ENCODE data around the gene DERA. TPM values are rescaled to one million over a fixed set of nuclear protein-coding genes. Genes with fewer than 3 reads are reported as not detected.
"Not testable (repeated sequence)": the region's sequence is repeated elsewhere in the genome, so short reads cannot be mapped to it uniquely, and the experiment has no call there.

DERA gene
- total RNA-seq, 5 donors from 2014 or later (not counting 1 experiment from before 2014, with no cell fraction given) = 11.0 to 13.4 (median 11.6) TPM

GRCh38 chr12:16043480-16043879, 132.3 kb downstream of the DERA start:
- no peaks in the 10 kb centered on the region for H3K4me1 ChIP-seq (ENCODE audit: control insufficient read depth in 1 of 2, extremely low read depth in 1 of 2, insufficient read depth in 2 of 2, low read length in 2 of 2)
- H3K9me3 ChIP-seq = peaks cover 4% of the 10 kb centered on the region
- ATAC-seq (replicated peaks in 1 of 4) (no peak), DNase-seq (no peak)
- Mint-ChIP-seq H3K9me3 (peaks cover 20 to 55% (median 28%) of the 10 kb centered on the region in 3 donors), H3K27me3 (no peaks in the 10 kb centered on the region), H3K27ac (no peak overlapping the region), H3K4me3 (no peak overlapping the region), H3K4me1 (no peaks in the 10 kb centered on the region), H3K36me3 (peaks cover 32% of the 10 kb centered on the region)
- no peak overlapping the region for H3K27ac ChIP-seq (ENCODE audit: low read length)
- ChIA-PET POLR2A (no interaction called here), CTCF (no interaction called here)
- H3K27me3 ChIP-seq (replicated peaks in 1 of 2; ENCODE audit: control insufficient read depth in 2 of 2, extremely low read depth in 1 of 2, insufficient read depth in 2 of 2, low read length in 1 of 2) = no peaks in the 10 kb centered on the region
- no peaks in the 10 kb centered on the region for H3K36me3 ChIP-seq (ENCODE audit: control insufficient read depth in 2 of 2, extremely low read depth in 1 of 2, insufficient read depth in 1 of 2, low read length in 1 of 2)
- no peak overlapping the region for H3K4me3 ChIP-seq (ENCODE audit: control insufficient read depth in 1 of 2, extremely low read depth in 1 of 2, low read length in 1 of 2)
- WGBS (ENCODE audit: insufficient coverage) = no CpG with 5 or more reads among the region's 1 CpG

GRCh38 chr12:16046266-16046665, 135.1 kb downstream of the DERA start:
- Histone ChIP-seq H3K27me3 (replicated peaks in 1 of 2; ENCODE audit: control insufficient read depth in 2 of 2, extremely low read depth in 1 of 2, insufficient read depth in 2 of 2, low read length in 1 of 2) (no peaks in the 10 kb centered on the region), H3K4me1 (ENCODE audit: control insufficient read depth in 1 of 2, extremely low read depth in 1 of 2, insufficient read depth in 2 of 2, low read length in 2 of 2) (no peaks in the 10 kb centered on the region), H3K9me3 (peaks cover 4% of the 10 kb centered on the region), H3K36me3 (ENCODE audit: control insufficient read depth in 2 of 2, extremely low read depth in 1 of 2, insufficient read depth in 1 of 2, low read length in 1 of 2) (no peaks in the 10 kb centered on the region), H3K4me3 (ENCODE audit: control insufficient read depth in 1 of 2, extremely low read depth in 1 of 2, low read length in 1 of 2) (no peak overlapping the region), H3K27ac (ENCODE audit: low read length) (no peak overlapping the region)
- ATAC-seq (replicated peaks in 1 of 4) (no peak), DNase-seq (no peak)
- 100% methylated on average over 1 of the region's 1 CpG for WGBS (ENCODE audit: insufficient coverage)
- peaks cover 25 to 64% (median 42%) of the 10 kb centered on the region in 3 donors for H3K9me3 Mint-ChIP-seq
- peaks cover 22% of the 10 kb centered on the region for H3K36me3 Mint-ChIP-seq
- ChIA-PET CTCF (no interaction called here), POLR2A (no interaction called here)
- no peaks in the 10 kb centered on the region for H3K4me1 Mint-ChIP-seq
- H3K27me3 Mint-ChIP-seq = no peaks in the 10 kb centered on the region
- H3K27ac Mint-ChIP-seq = no peak overlapping the region
- H3K4me3 Mint-ChIP-seq = no peak overlapping the region

DNA sequence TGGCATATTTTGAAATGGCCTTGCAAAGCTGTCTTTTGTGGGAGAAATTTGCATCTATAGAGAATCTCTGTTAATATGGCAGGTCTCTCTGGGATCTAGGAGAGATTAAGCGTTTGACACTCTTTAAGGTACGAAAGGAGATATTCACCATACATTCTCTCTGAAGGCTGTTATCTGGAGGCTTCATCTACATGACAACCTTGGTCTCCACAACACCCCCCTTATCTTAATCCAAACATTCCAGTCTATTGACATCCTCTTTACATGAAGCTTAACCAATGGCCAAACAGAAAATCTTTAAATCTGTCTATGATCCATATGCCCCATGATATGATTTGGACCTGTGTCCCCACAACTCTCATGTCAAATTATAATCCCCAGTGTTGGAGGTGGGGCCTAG, 137.4 kb downstream of the DERA start:
- Histone ChIP-seq H3K9me3 (no peaks in the 10 kb centered on the region), H3K27ac (ENCODE audit: low read length) (no peak overlapping the region), H3K4me3 (ENCODE audit: control insufficient read depth in 1 of 2, extremely low read depth in 1 of 2, low read length in 1 of 2) (no peak overlapping the region), H3K36me3 (ENCODE audit: control insufficient read depth in 2 of 2, extremely low read depth in 1 of 2, insufficient read depth in 1 of 2, low read length in 1 of 2) (no peaks in the 10 kb centered on the region), H3K4me1 (ENCODE audit: control insufficient read depth in 1 of 2, extremely low read depth in 1 of 2, insufficient read depth in 2 of 2, low read length in 2 of 2) (no peaks in the 10 kb centered on the region), H3K27me3 (replicated peaks in 1 of 2; ENCODE audit: control insufficient read depth in 2 of 2, extremely low read depth in 1 of 2, insufficient read depth in 2 of 2, low read length in 1 of 2) (no peaks in the 10 kb centered on the region)
- Mint-ChIP-seq H3K4me1 (no peaks in the 10 kb centered on the region), H3K36me3 (peaks cover 15% of the 10 kb centered on the region), H3K27ac (no peak overlapping the region), H3K27me3 (no peaks in the 10 kb centered on the region), H3K4me3 (no peak overlapping the region), H3K9me3 (peaks cover 24 to 64% (median 41%) of the 10 kb centered on the region in 3 donors)
- DNase-seq = no peak
- no CpG with 5 or more reads among the region's 2 CpGs for WGBS (ENCODE audit: insufficient coverage)
- POLR2A ChIA-PET = no interaction called here
- CTCF ChIA-PET = no interaction called here
- ATAC-seq (replicated peaks in 1 of 4) = no peak

DNA sequence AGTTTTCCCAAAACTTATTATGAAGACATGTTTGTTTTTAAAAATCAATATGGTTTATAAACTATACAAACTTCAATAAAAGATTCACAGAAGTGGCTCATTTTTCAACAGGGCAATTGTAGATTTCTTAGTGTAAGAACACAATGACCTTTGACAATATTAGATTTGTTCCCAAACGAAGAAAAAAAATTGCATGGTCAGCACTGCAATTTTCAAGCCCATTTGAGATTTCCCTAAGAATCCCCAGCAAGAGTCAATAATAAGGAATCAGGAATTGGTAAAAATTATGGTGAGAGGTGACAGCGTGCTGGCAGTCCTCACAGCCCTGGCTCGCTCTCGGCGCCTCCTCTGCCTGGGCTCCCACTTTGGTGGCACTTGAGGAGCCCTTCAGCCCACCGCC, 145.8 kb downstream of the DERA start:
- H3K4me1 Mint-ChIP-seq = no peaks in the 10 kb centered on the region
- DNase-seq (no peak), ATAC-seq (replicated peaks in 1 of 4) (no peak)
- peaks cover 3% of the 10 kb centered on the region for H3K36me3 Mint-ChIP-seq
- H3K36me3 ChIP-seq (ENCODE audit: control insufficient read depth in 2 of 2, extremely low read depth in 1 of 2, insufficient read depth in 1 of 2, low read length in 1 of 2) = no peaks in the 10 kb centered on the region
- CTCF ChIA-PET = no interaction called here
- H3K4me1 ChIP-seq (ENCODE audit: control insufficient read depth in 1 of 2, extremely low read depth in 1 of 2, insufficient read depth in 2 of 2, low read length in 2 of 2) = no peaks in the 10 kb centered on the region
- peaks cover 17 to 37% (median 21%) of the 10 kb centered on the region in 3 donors for H3K9me3 Mint-ChIP-seq
- H3K27me3 Mint-ChIP-seq = no peaks in the 10 kb centered on the region
- no peaks in the 10 kb centered on the region for H3K9me3 ChIP-seq
- no peak overlapping the region for H3K4me3 Mint-ChIP-seq
- 95% methylated on average over 4 of the region's 6 CpGs for WGBS (ENCODE audit: insufficient coverage)
- no peak overlapping the region for H3K27ac ChIP-seq (ENCODE audit: low read length)
- H3K4me3 ChIP-seq (ENCODE audit: control insufficient read depth in 1 of 2, extremely low read depth in 1 of 2, low read length in 1 of 2) = no peak overlapping the region
- no peaks in the 10 kb centered on the region for H3K27me3 ChIP-seq (replicated peaks in 1 of 2; ENCODE audit: control insufficient read depth in 2 of 2, extremely low read depth in 1 of 2, insufficient read depth in 2 of 2, low read length in 1 of 2)
- no peak overlapping the region for H3K27ac Mint-ChIP-seq
- POLR2A ChIA-PET = no interaction called here

DNA sequence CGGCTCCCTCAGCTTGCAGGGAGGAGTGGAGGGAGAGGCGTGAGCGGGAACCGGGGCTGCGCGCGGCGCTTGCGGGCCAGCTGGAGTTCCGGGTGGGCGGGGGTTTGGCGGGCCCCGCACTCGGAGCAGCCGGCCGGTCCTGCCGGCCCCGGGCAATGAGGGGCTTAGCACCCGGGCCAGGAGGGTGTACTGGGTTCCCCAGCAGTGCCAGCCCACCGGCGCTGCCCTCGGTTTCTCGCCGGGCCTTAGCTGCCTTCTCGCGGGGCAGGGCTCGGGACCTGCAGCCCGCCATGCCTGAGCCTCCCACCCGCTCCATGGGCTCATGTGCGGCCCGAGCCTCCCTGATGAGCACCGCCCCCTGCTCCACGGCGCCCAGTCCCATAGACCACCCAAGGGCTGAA, 146.2 kb downstream of the DERA start:
- H3K27ac ChIP-seq (ENCODE audit: low read length); CTCF ChIA-PET; DNase-seq; H3K36me3 ChIP-seq (ENCODE audit: control insufficient read depth in 2 of 2, extremely low read depth in 1 of 2, insufficient read depth in 1 of 2, low read length in 1 of 2); POLR2A ChIA-PET; H3K27me3 Mint-ChIP-seq; H3K4me3 ChIP-seq (ENCODE audit: control insufficient read depth in 1 of 2, extremely low read depth in 1 of 2, low read length in 1 of 2); H3K36me3 Mint-ChIP-seq; H3K4me1 ChIP-seq (ENCODE audit: control insufficient read depth in 1 of 2, extremely low read depth in 1 of 2, insufficient read depth in 2 of 2, low read length in 2 of 2); H3K4me3 Mint-ChIP-seq; H3K4me1 Mint-ChIP-seq; ATAC-seq (replicated peaks in 1 of 4); H3K27ac Mint-ChIP-seq; H3K27me3 ChIP-seq (replicated peaks in 1 of 2; ENCODE audit: control insufficient read depth in 2 of 2, extremely low read depth in 1 of 2, insufficient read depth in 2 of 2, low read length in 1 of 2); H3K9me3 ChIP-seq: not testable (repeated sequence)
- WGBS (ENCODE audit: insufficient coverage) = 92% methylated on average over 32 of the region's 34 CpGs
- peaks cover 17 to 35% (median 19%) of the 10 kb centered on the region in 3 donors for H3K9me3 Mint-ChIP-seq

DNA sequence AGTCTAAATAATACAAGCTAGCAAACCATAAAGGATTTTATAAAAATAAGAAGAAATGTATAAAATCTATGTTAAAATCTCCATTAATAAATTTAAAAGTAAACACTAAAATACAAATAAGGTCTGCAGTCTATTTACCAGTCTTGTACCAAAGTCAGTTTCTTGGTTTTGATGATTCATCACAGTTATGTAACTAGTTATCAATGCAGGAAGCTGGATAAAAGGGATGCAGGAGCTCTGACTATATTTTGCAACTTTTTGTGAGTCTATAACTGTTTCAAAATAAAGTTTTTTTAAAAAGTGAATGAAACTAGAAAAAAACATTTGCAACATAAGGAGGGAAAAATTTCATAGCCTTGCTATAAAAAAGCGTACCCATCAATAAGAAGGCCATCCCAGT, 151.5 kb downstream of the DERA start:
- ChIA-PET CTCF (no interaction called here), POLR2A (no interaction called here)
- no peak overlapping the region for H3K4me3 Mint-ChIP-seq
- no peaks in the 10 kb centered on the region for H3K27me3 Mint-ChIP-seq
- no peaks in the 10 kb centered on the region for H3K9me3 ChIP-seq
- ATAC-seq (replicated peaks in 1 of 4) (no peak), DNase-seq (no peak)
- no peaks in the 10 kb centered on the region for H3K36me3 ChIP-seq (ENCODE audit: control insufficient read depth in 2 of 2, extremely low read depth in 1 of 2, insufficient read depth in 1 of 2, low read length in 1 of 2)
- no peaks in the 10 kb centered on the region for H3K4me1 Mint-ChIP-seq
- H3K4me3 ChIP-seq (ENCODE audit: control insufficient read depth in 1 of 2, extremely low read depth in 1 of 2, low read length in 1 of 2) = no peak overlapping the region
- no peaks in the 10 kb centered on the region for H3K36me3 Mint-ChIP-seq
- no peaks in the 10 kb centered on the region for H3K27me3 ChIP-seq (replicated peaks in 1 of 2; ENCODE audit: control insufficient read depth in 2 of 2, extremely low read depth in 1 of 2, insufficient read depth in 2 of 2, low read length in 1 of 2)
- no peaks in the 10 kb centered on the region for H3K4me1 ChIP-seq (ENCODE audit: control insufficient read depth in 1 of 2, extremely low read depth in 1 of 2, insufficient read depth in 2 of 2, low read length in 2 of 2)
- no peak overlapping the region for H3K27ac Mint-ChIP-seq
- no peak overlapping the region for H3K27ac ChIP-seq (ENCODE audit: low read length)
- no CpG with 5 or more reads among the region's 1 CpG for WGBS (ENCODE audit: insufficient coverage)
- no peaks in the 10 kb centered on the region for H3K9me3 Mint-ChIP-seq

DNA sequence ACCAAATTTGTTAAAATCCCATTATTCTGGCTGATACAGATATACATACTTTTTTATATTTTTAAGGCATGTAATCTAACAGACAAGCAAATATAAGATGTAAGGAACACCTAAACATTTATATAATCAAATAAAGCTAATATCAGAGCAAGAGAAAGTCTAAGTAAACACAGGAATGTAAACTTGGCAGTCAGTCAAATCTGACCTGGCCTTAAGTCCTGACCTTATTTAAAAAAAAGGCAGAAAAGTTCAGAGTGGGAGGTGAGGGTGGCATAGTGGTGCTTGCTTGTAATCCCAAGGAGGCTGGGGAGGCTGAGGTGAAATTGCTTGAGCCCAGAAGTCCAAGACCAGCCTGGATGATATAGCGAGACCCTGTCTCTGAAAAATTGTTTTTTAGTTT, 152.6 kb downstream of the DERA start:
- H3K9me3 ChIP-seq = no peaks in the 10 kb centered on the region
- ChIA-PET CTCF (no interaction called here), POLR2A (no interaction called here)
- no peaks in the 10 kb centered on the region for H3K4me1 Mint-ChIP-seq
- H3K36me3 ChIP-seq (ENCODE audit: control insufficient read depth in 2 of 2, extremely low read depth in 1 of 2, insufficient read depth in 1 of 2, low read length in 1 of 2) = no peaks in the 10 kb centered on the region
- DNase-seq (no peak), ATAC-seq (replicated peaks in 1 of 4) (no peak)
- H3K4me3 ChIP-seq (ENCODE audit: control insufficient read depth in 1 of 2, extremely low read depth in 1 of 2, low read length in 1 of 2) = no peak overlapping the region
- no peak overlapping the region for H3K27ac ChIP-seq (ENCODE audit: low read length)
- no peak overlapping the region for H3K27ac Mint-ChIP-seq
- H3K4me1 ChIP-seq (ENCODE audit: control insufficient read depth in 1 of 2, extremely low read depth in 1 of 2, insufficient read depth in 2 of 2, low read length in 2 of 2) = no peaks in the 10 kb centered on the region
- no CpG with 5 or more reads among the region's 1 CpG for WGBS (ENCODE audit: insufficient coverage)
- no peak overlapping the region for H3K4me3 Mint-ChIP-seq
- no peaks in the 10 kb centered on the region for H3K9me3 Mint-ChIP-seq
- H3K36me3 Mint-ChIP-seq = no peaks in the 10 kb centered on the region
- H3K27me3 Mint-ChIP-seq = no peaks in the 10 kb centered on the region
- no peaks in the 10 kb centered on the region for H3K27me3 ChIP-seq (replicated peaks in 1 of 2; ENCODE audit: control insufficient read depth in 2 of 2, extremely low read depth in 1 of 2, insufficient read depth in 2 of 2, low read length in 1 of 2)

All from T-cell (primary cell).